T-helper 1 cell treated with Interleukin-12 subunit alpha and Interleukin-12 subunit beta and Interleukin-4 antibody, amounts not matched to agents 30 μg/mL and 1 μg/mL, for 36 hours (primary cell): ENCODE measurements around the gene FKBP3.

ENCODE experiments used
- H3K27ac Mint-ChIP-seq: one replicate; pipeline ENCODE4 v1.8.0; 2021; ENCODE audit warnings: mild to moderate bottlenecking, mixed read lengths
- H3K27me3 Mint-ChIP-seq: one replicate; pipeline ENCODE4 v1.8.0; 2021; ENCODE audit warnings: low read depth, mixed read lengths
- H3K36me3 Mint-ChIP-seq: one replicate; pipeline ENCODE4 v1.8.0; 2021; ENCODE audit warnings: low read depth, mixed read lengths
- H3K4me1 Mint-ChIP-seq: one replicate; pipeline ENCODE4 v1.8.0; 2021; ENCODE audit warnings: low read depth, mixed read lengths
- H3K4me3 Mint-ChIP-seq: one replicate; pipeline ENCODE4 v1.8.0; 2021; ENCODE audit warnings: mild to moderate bottlenecking, moderate library complexity, mixed read lengths
- H3K9me3 Mint-ChIP-seq: one replicate; pipeline ENCODE4 v1.8.0; 2021; ENCODE audit warnings: mixed read lengths

FKBP3 gene

GRCh38 chr14:45135156-45135555 lies 875 bp upstream of the FKBP3 start:
- no peaks in the 10 kb centered on the region for H3K9me3 Mint-ChIP-seq
- no peaks in the 10 kb centered on the region for H3K27me3 Mint-ChIP-seq
- peak overlapping the region; percentile 95 for H3K27ac Mint-ChIP-seq
- peak overlapping the region; percentile 93 for H3K4me3 Mint-ChIP-seq
- H3K36me3 Mint-ChIP-seq: no peaks in the 10 kb centered on the region
- peaks cover 29% of the 10 kb centered on the region for H3K4me1 Mint-ChIP-seq

- H3K27me3 Mint-ChIP-seq: no peaks in the 10 kb centered on the region
- no peaks in the 10 kb centered on the region for H3K36me3 Mint-ChIP-seq
- peaks cover 25% of the 10 kb centered on the region for H3K4me1 Mint-ChIP-seq
- H3K4me3 Mint-ChIP-seq: peak overlapping the region; percentile 93
- peak overlapping the region; percentile 95 for H3K27ac Mint-ChIP-seq
- H3K9me3 Mint-ChIP-seq: no peaks in the 10 kb centered on the region
Observed at GRCh38 chr14:45133683-45134050, 614 bp downstream of the FKBP3 start.

DNA sequence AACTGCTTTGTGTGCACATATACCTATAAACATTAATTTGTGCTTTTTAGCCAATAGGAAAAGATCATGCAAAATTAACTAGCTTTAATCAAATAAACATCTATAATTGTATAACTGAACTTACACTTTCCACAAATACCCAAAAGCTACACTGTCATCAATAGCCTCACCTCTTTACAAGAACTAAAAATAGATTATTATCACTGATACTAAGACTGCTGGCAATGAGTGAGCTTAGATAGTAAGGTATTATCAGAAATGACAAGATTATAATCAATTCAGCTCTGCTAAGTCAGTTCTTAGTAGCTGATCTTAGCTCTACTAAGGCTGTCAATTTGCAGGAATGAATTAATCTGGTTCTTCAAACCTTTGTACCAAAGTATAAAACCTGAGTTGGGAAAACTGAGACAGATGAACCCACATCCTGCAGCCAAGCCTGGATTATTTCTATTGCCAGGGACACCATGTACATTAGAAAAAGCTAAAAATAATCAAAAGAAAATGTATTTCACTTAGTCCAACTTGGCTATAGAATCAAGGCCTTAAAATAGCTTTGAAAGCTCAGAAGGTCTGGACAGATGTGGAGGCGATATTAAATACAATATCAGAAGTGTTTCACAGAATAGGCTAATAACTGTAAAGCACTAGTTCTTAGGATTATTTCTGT lies 5.2 kb downstream of the FKBP3 start:
- no peak overlapping the region for H3K27ac Mint-ChIP-seq
- no peaks in the 10 kb centered on the region for H3K9me3 Mint-ChIP-seq
- H3K4me3 Mint-ChIP-seq: no peak overlapping the region
- peaks cover 14% of the 10 kb centered on the region for H3K36me3 Mint-ChIP-seq
- no peaks in the 10 kb centered on the region for H3K27me3 Mint-ChIP-seq
- peaks cover 15% of the 10 kb centered on the region for H3K4me1 Mint-ChIP-seq

- Mint-ChIP-seq H3K9me3 (no peaks in the 10 kb centered on the region), H3K27me3 (no peaks in the 10 kb centered on the region), H3K27ac (no peak overlapping the region), H3K4me1 (peaks cover 7% of the 10 kb centered on the region), H3K4me3 (no peak overlapping the region), H3K36me3 (peaks cover 24% of the 10 kb centered on the region)
Observed at GRCh38 chr14:45125754-45126153, 8.5 kb downstream of the FKBP3 start.

DNA sequence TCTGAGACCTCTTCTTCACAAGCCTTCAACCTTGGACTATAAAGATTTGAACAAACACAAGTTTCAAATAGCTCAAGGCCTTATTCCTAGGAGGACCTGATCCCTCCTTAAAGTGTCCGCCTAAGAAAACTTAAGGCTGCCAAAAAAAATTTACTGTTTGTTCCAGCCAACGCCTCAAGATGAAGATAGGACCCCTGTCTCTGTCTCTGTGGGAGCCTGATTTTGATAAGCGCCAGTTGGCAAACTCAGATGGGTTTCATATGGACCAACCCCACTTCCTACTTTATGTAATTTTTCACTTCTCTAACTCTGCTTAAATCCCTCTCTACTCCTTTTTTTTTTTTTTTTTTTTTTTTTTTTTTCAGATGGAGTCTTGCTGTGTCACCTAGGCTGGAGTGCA lies 11.0 kb downstream of the FKBP3 start:
- H3K27ac Mint-ChIP-seq: no peak overlapping the region
- H3K9me3 Mint-ChIP-seq: no peaks in the 10 kb centered on the region
- H3K27me3 Mint-ChIP-seq: no peaks in the 10 kb centered on the region
- peaks cover 7% of the 10 kb centered on the region for H3K4me1 Mint-ChIP-seq
- peaks cover 37% of the 10 kb centered on the region for H3K36me3 Mint-ChIP-seq
- no peak overlapping the region for H3K4me3 Mint-ChIP-seq

- no peak overlapping the region for H3K4me3 Mint-ChIP-seq
Observed at GRCh38 chr14:45120096-45120495, 14.2 kb downstream of the FKBP3 start.

GRCh38 chr14:45118594-45118993 lies 15.7 kb downstream of the FKBP3 start:
- H3K9me3 Mint-ChIP-seq: no peaks in the 10 kb centered on the region
- H3K4me3 Mint-ChIP-seq: no peak overlapping the region
- peaks cover 39% of the 10 kb centered on the region for H3K36me3 Mint-ChIP-seq
- no peaks in the 10 kb centered on the region for H3K27me3 Mint-ChIP-seq
- H3K27ac Mint-ChIP-seq: no peak overlapping the region
- peaks cover 5% of the 10 kb centered on the region for H3K4me1 Mint-ChIP-seq

More at GRCh38 chr14:45120096-45120495, 14.2 kb downstream of the FKBP3 start:
- H3K4me1 Mint-ChIP-seq: no peaks in the 10 kb centered on the region
- H3K27ac Mint-ChIP-seq: no peak overlapping the region
- H3K27me3 Mint-ChIP-seq: no peaks in the 10 kb centered on the region
- H3K9me3 Mint-ChIP-seq: no peaks in the 10 kb centered on the region
- peaks cover 41% of the 10 kb centered on the region for H3K36me3 Mint-ChIP-seq

DNA sequence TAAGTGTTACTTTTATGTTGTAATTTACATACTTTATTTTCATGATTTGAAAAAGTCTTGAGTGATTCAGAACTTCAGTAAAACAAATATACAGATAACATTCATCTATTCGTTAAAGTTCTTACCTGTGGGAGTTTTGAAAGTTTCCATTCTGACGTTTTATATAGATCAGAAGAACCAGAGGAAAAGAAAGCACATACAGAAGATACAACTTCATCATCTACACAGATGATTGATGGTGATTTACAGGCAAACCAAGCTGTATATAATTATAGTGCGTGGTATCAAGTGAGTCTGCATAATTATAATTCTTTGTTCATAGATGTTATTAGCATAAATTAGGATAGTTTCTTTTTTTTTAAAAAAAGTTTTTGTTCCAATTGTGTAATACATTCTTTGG lies 20.0 kb downstream of the FKBP3 start:
- Mint-ChIP-seq H3K4me1 (peaks cover 8% of the 10 kb centered on the region), H3K9me3 (no peaks in the 10 kb centered on the region), H3K27ac (no peak overlapping the region), H3K36me3 (peaks cover 38% of the 10 kb centered on the region), H3K4me3 (no peak overlapping the region), H3K27me3 (no peaks in the 10 kb centered on the region)

GRCh38 chr14:45112896-45113781 lies 21.1 kb downstream of the FKBP3 start:
- Mint-ChIP-seq H3K27me3 (no peaks in the 10 kb centered on the region), H3K9me3 (no peaks in the 10 kb centered on the region), H3K27ac (peak overlapping the region; percentile 50), H3K36me3 (peaks cover 35% of the 10 kb centered on the region), H3K4me3 (no peak overlapping the region), H3K4me1 (peaks cover 8% of the 10 kb centered on the region)

DNA sequence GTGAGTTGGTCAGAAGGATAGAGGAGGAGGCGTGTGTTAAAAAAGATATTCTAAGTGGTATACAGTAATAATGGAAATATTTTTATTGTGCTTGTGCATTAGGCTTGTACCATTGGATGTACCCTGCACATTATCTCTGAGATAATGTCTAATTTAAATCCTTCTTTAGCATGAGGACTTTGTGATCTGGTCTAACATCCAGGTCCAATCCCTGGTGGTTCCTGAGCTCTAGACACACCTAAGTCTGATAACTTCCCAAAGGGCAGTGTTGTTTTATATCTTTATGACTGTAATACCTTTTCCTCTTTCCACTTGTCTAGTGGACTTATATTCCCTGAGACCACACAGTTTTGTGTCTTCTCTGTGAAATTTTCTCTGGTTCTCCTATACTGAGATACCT lies 29.7 kb downstream of the FKBP3 start:
- H3K27ac Mint-ChIP-seq: no peak overlapping the region
- peaks cover 19% of the 10 kb centered on the region for H3K36me3 Mint-ChIP-seq
- H3K4me3 Mint-ChIP-seq: no peak overlapping the region
- no peaks in the 10 kb centered on the region for H3K9me3 Mint-ChIP-seq
- H3K27me3 Mint-ChIP-seq: no peaks in the 10 kb centered on the region
- no peaks in the 10 kb centered on the region for H3K4me1 Mint-ChIP-seq

DNA sequence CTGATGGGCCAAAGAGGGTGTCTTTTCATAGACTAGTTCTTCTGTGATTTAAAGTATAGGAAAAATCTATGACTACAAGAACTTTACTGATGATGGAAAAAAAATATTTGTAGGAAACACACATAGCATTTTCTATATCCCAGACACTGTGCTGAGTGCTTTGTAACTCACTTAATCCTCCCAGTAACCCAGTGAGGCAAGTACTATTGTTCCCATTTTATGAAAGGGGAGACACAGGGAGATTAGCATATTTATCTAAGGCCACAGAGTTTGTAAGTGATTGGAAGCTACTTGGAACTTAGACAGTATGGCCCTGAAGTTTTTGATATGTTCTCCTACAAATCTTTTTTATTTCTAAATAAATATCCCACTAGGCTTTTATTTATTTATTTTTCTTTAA lies 30.5 kb downstream of the FKBP3 start:
- Mint-ChIP-seq H3K4me1 (no peaks in the 10 kb centered on the region), H3K4me3 (no peak overlapping the region), H3K27ac (no peak overlapping the region), H3K9me3 (no peaks in the 10 kb centered on the region), H3K36me3 (peaks cover 19% of the 10 kb centered on the region), H3K27me3 (no peaks in the 10 kb centered on the region)

GRCh38 chr14:45096218-45096617 lies 38.1 kb downstream of the FKBP3 start:
- no peaks in the 10 kb centered on the region for H3K9me3 Mint-ChIP-seq
- H3K4me3 Mint-ChIP-seq: no peak overlapping the region
- no peak overlapping the region for H3K27ac Mint-ChIP-seq
- peaks cover 10% of the 10 kb centered on the region for H3K4me1 Mint-ChIP-seq
- no peaks in the 10 kb centered on the region for H3K27me3 Mint-ChIP-seq
- H3K36me3 Mint-ChIP-seq: peaks cover 36% of the 10 kb centered on the region

DNA sequence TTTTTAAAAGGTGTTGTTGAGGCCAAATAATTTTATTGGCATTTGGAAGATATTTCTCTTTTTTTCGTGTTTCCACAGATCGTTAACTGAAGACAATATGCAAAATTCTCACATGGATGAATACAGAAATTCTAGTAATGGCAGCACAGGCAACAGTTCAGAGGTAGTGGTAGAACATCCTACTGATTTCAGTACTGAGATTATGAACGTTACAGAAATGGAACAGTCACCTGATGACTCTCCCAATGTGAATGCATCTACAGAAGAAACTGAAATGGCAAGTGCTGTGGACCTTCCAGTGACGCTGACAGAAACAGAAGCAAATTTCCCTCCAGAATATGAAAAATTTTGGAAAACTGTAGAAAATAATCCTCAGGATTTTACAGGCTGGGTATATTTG lies 39.1 kb downstream of the FKBP3 start:
- no peak overlapping the region for H3K27ac Mint-ChIP-seq
- H3K9me3 Mint-ChIP-seq: no peaks in the 10 kb centered on the region
- peaks cover 14% of the 10 kb centered on the region for H3K4me1 Mint-ChIP-seq
- no peaks in the 10 kb centered on the region for H3K27me3 Mint-ChIP-seq
- H3K36me3 Mint-ChIP-seq: peaks cover 30% of the 10 kb centered on the region
- H3K4me3 Mint-ChIP-seq: no peak overlapping the region

GRCh38 chr14:45094275-45094674 lies 40.0 kb downstream of the FKBP3 start:
- H3K27me3 Mint-ChIP-seq: no peaks in the 10 kb centered on the region
- no peaks in the 10 kb centered on the region for H3K9me3 Mint-ChIP-seq
- peaks cover 30% of the 10 kb centered on the region for H3K36me3 Mint-ChIP-seq
- no peak overlapping the region for H3K27ac Mint-ChIP-seq
- no peak overlapping the region for H3K4me3 Mint-ChIP-seq
- H3K4me1 Mint-ChIP-seq: peaks cover 23% of the 10 kb centered on the region

- Mint-ChIP-seq H3K27ac (no peak overlapping the region), H3K4me1 (peaks cover 32% of the 10 kb centered on the region), H3K27me3 (no peaks in the 10 kb centered on the region), H3K9me3 (no peaks in the 10 kb centered on the region), H3K36me3 (peaks cover 22% of the 10 kb centered on the region), H3K4me3 (no peak overlapping the region)
Observed at GRCh38 chr14:45091710-45092109, 42.6 kb downstream of the FKBP3 start.
